ENCODE measurements around the gene GNAI2.

Gene GNAI2

GRCh38 chr3:50297896-50298725 lies 62.1 kb downstream of the GNAI2 start:
- DNase-seq (ENCODE audit: low read depth), result no peak

DNA sequence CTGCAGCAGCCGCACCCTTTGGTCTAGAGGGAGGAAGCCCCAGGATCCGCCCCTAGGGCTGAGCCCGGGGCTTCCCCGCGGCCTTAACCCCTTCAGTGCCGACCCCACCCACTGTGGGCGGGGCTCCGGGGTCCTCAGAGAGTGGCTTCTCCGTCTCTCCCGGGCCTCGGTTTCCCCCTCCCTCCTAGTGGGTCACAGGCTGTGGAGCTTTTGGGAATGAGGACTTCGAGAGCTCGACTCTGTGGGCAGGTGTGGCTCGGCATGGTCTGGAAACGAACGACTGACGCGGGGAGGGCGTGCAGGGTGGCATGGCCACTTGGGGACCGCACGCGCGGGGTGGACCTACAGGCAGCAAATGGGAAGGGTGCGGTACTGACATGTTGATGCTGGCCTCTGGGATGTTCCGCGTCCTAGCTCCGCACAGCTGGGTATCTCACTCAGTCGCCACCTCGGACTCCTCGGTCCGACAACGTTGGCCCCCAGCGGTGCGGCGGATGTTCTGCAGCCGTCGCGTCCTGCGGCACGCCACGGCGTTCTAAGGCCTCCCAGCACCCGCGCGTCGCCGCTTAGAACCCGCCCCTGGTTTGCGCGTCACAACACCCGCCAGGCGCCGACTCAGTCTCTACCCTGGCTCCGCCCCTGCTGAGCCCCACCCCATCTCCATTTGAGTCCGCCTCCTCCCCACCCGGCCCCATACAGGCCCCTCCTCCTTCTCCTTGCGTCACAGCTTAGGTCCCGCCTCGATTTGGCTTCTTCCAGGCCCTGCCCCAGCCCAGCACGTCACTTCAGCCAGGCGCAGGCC lies 63.0 kb downstream of the GNAI2 start, which contains the start of the genes HYAL3 and NAA80:
HYAL3 (minus strand) TSS at position 570 of the 802 bp plus-strand sequence. CDS start 3,803 bp downstream, outside the sequence.
NAA80 (minus strand) TSS at position 570 of the 802 bp plus-strand sequence. CDS start 1,942 bp downstream, outside the sequence.
- DNase-seq (ENCODE audit: low read depth), result peak; percentile 90

- no peak for DNase-seq (ENCODE audit: low read depth)
These were observed 63.6 kb downstream of the GNAI2 start for GRCh38 chr3:50299638-50299928.

DNA sequence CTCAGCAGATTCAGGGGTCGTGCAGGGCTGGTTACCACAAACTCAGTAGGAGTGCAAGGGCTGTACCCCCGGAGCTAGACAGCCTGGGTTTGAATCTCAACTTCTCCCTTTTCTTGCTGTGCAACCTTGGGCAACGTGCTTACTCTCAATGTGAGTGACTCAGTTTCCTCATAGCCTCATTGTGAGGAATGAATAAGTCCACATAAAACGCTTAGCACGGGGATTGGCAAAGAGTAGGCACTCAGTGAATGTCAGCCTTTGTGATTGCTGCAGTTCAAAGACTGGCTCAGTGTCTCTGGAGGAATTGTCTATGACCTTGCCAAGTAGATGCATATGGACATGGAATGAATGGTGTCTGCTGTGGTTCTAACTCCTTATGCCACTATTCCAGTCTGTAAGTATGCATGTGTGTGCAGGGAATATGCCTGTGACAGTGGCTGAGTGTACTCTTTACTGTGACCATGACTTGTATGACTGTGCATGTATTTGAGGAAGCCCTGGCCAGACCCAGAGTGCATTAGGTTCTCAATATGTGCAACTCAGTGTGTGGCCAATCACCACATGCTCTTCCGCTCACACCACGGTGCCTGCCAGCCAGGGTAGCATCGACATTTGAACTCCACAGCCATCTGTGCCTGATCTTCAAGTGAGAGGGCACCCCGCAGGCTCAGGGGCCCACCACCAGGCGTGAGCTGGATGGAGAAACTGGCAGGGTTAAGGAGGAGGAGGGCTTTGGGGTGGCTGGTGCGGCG lies 64.1 kb downstream of the GNAI2 start:
- DNase-seq (ENCODE audit: low read depth), result peak; percentile 43

DNA sequence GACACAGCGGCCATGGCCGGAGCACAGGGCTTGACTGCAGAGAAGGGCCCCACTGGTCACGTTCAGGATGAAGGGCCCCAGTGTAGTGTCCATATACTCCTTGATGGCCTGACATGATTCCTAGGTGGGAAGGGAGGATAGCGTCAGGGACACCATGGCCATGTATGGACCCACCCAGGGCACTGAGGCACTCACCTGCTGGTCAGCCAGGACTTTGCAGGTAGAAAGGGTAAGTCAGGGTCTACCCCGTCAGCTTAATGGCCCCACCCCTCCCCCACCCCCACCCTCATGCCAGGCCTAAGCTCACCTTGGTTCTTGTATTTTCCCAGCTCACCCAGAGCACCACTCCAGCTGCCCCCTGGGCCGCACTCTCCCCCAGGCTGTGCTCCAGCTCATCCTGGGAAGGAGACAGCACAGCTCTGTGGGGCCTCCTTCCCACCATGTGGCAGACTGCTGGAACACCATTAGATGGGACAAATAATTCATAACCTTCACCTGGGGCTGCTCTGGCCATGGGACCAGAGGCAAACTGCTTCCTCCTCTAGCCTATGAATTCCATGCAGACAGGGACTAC lies 64.8 kb downstream of the GNAI2 start:
- DNase-seq (ENCODE audit: low read depth), result no peak

GRCh38 chr3:50302095-50303012 lies 66.3 kb downstream of the GNAI2 start:
- DNase-seq (ENCODE audit: low read depth), result no peak

GRCh38 chr3:50303013-50303815 lies 67.2 kb downstream of the GNAI2 start, which contains the start of gene HYAL1:
Gene HYAL1 (minus strand): TSS chr3:50303574. CDS start chr3:50302956, 618 bp downstream.
- no peak for DNase-seq (ENCODE audit: low read depth)

- DNase-seq (ENCODE audit: low read depth), result no peak
These were observed 68.6 kb downstream of the GNAI2 start for GRCh38 chr3:50304601-50305000.

All from GM04503 (cell line).